Measurements from ENCODE around the gene VCAN. TPM values are rescaled to one million over a fixed set of nuclear protein-coding genes. Genes with fewer than 3 reads are reported as not detected.

The VCAN gene
- polyA plus RNA-seq, 3 donors = 304 to 351 (median 347) TPM

DNA sequence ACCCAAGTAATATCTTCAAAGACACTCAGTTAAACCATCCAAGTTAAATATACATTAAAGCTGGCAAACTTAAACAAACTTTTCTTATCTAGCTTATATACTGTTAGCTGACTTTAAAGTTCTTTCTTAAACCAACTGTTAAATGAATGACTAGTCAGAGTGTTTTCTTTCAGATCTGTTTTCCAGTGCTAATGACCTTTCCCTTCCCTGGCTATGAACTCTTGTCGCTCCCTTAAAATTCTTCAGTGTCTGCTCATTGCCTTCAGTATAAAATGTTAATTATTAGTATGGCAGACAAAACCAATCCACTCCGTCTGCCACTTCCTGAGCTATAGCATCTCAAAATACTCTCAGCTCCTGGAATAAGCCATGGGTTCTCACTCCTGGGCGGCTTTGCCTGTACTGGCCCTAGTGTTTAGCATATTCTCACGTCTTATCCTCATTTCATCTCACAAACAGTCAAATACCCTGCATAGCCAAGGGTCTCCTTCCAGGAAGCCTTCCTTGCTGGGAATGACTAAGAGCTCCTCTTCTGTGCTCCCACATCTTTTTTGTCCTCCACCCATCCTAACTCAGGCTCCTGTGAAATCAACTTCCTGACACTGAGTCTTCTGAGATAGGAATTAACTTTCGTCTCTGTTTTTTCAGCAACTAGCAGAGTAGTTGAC, 87.7 kb downstream of the VCAN start:
- no peak for DNase-seq (ENCODE audit: low read depth in 3 of 3, low spot score in 2 of 3)

DNA sequence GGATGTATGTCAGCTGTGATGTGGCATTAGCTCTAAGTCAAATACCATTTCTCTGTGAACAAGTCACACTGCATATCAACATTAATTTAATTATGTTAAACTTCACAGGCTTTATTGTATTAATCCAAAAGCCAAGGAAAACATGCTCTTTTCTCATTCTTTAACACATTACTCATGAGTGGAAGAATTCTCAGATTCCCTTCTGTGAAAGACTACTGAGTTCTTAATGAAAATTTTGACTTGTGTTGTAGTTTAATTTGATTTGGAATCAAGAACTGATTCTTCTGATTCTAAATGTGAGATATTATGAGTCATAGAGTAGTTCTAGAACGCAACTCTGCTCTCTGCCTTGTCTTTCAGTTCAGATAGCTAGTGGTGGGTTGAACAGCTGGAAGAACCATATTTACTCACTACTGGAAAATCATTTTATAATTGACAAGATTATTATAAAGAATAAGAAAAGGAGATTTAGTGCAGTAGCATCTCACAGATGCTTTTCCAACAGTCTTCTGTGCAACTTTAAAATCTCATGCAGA, 90.6 kb downstream of the VCAN start:
- DNase-seq (ENCODE audit: low read depth in 3 of 3, low spot score in 2 of 3) = no peak

DNA sequence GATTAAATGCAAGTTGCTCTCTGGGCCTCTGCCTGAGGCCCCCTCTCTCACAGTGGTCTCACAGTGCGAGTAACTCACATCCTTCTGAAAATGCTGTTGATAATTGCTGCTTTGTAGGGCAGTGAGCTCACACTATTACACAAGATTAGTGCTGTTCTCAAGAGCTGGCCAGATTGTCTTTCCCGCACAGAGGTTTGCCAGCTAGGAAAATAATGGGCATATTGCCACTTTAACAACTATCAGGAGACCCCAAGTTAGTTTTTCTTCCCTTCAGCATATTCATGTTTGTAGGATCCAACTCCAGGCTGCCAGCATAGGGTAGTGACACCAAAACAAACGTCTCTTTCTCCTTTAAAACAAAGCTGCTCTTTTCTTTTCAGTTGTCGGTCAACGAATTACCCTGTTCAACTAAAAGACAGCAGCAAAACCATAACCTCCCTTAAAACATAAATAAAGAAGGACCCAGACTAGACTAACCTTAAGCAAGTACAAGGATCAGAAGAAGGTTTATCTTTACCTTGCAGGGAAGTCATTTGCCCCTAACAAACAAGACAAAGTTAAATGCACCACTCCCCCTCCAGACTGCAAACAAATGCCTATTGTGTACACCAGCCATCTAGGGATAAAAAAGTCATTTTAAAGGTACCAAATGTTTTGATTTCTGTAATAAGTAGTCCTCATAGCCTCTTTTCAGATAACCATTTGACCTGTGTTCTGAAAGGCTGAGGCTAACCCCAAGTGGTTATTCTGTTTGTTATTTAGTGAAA, 91.4 kb downstream of the VCAN start:
- no peak for DNase-seq (ENCODE audit: low read depth in 3 of 3, low spot score in 2 of 3)

DNA sequence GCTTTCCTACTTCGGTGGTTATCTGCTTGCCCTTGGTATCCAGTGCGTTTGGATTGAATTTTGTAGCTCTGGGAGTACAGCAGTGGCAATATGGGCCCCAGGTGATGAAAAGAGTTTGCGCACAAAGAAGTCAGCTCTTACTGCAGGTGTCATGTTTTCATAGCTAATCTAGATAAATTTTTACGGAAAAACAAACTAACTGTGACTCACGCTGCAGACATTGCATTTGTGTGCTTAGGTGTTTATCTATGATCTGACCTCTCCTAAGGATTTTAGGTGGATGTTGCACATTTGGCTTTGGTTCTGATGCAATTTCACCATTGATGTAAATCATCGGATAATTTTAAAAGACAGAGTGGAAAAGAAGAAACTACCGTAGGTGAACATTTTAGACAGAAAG, 92.1 kb downstream of the VCAN start:
- DNase-seq (ENCODE audit: low read depth in 3 of 3, low spot score in 2 of 3) = no peak

DNA sequence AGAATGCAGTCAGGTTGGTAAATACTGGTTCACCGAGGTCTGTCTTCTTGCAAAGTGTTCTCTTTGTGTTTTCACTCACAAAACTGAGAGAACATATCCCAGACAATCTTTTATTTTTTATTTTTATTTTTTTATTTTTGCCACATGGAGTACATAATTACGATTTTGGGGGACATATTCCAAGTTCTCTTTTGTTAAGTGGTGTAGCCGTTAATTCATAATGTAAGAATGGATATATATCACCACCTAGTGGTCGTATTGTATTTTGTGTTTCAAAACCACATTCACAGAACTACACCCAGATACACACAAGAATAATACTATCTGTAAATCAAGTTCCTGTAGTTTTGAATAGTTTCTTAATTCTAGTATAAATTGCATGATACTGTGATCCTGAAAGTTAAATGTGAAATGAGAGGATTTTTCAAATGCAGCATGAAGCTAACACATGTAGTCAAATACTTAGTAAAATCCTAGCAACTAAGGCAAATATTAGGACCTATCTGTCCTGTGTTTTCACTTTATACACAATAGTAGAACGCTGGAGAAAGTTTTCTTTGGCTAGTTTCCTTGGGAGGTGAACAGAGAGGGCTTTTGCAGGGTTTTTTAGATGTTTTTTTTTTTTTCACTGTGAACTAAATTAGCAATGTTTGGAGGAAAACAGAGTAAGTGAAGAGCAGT, 92.7 kb downstream of the VCAN start:
- DNase-seq (ENCODE audit: low read depth in 3 of 3, low spot score in 2 of 3) = peak in 2 of 3 donors; percentile 36 to 45

DNA sequence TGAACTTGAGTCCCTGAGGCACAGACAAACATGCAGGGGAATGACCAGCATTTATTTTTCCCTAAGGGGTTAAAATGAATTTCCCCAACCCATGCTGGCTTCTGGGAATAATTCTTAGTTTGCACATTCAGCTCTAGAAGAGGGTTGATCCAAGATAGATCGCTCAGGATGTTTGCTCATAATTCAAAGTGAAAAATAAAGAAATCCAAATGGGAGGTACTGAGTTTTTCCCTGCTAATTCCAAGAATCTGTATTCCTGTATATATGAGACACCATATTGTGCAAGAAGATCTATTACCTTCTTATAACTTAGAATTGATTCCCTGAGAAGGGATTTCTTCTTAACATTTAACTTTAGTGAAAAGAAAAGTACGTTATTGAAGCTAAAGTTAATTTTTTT, 96.2 kb downstream of the VCAN start:
- no peak for DNase-seq (ENCODE audit: low read depth in 3 of 3, low spot score in 2 of 3)

DNA sequence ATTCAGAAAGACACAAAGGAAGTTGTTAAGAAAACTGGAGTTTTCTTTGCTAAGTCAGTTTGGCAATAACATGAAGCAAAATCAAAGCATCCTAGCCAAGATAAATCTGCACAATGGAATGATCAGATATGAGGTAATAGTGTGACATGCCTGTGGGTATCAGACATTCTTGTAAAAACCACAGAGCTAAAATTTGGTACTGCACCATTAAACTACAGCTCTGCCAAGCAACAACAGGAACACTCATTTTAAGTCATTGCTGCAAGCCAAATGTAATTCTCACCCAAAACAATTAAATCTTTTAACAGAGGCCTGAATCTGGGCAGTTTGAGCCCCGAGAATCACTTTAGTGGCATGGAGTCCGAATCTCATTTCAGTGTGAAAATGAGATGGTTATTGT, 96.6 kb downstream of the VCAN start:
- no peak for DNase-seq (ENCODE audit: low read depth in 3 of 3, low spot score in 2 of 3)

DNA sequence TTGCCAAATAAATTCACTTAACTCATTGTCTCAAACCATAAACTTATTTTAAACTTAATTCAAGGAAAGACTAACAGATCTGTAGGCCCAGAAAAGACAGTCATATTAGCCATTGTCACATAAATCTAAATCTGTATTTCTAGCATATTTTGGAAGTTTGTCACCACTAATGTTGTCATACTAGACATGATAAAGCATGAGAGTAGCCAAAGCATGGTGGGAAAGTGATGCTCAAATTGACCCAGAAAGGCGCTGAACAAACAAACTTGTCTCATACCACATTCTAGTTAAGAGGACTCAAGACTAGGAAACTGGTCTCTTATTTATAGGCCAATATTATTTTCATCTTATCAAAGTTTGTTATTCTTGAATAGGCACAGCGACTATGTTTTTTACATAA, 99.4 kb downstream of the VCAN start:
- no peak for DNase-seq (ENCODE audit: low read depth in 3 of 3, low spot score in 2 of 3)

DNA sequence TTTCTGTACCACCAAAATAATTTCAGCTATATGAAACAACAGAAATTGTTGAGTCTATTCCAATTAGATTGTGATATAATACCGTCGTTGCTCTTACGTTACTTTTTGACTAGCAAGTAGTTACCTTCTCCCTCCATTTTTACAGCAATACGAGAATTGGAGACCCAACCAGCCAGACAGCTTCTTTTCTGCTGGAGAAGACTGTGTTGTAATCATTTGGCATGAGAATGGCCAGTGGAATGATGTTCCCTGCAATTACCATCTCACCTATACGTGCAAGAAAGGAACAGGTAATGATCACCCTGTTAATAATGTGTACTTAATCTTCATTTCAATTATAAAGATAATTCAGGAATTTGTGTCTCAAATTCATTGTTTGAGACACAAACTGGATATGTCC, 100.7 kb downstream of the VCAN start:
- DNase-seq (ENCODE audit: low read depth in 3 of 3, low spot score in 2 of 3) = no peak

DNA sequence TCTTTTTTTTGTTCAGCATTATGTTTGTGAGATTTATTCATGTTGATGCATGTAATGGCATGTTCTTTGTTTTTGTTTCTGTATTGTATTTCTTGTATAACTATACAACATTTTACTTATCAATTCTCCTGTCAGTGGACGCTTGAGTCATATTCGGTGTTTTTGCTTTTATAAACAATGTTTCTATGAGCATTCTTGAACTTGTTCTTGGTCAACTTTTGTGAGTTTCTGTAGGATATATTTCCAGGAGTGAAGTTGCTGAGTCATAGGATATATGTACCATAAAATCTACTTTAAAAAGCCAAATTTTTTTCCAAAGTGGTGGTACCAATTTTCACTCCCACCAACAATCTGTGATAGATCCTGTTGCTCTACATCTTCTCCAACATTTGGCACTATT, 104.8 kb downstream of the VCAN start:
- DNase-seq (ENCODE audit: low read depth in 3 of 3, low spot score in 2 of 3) = no peak

DNA sequence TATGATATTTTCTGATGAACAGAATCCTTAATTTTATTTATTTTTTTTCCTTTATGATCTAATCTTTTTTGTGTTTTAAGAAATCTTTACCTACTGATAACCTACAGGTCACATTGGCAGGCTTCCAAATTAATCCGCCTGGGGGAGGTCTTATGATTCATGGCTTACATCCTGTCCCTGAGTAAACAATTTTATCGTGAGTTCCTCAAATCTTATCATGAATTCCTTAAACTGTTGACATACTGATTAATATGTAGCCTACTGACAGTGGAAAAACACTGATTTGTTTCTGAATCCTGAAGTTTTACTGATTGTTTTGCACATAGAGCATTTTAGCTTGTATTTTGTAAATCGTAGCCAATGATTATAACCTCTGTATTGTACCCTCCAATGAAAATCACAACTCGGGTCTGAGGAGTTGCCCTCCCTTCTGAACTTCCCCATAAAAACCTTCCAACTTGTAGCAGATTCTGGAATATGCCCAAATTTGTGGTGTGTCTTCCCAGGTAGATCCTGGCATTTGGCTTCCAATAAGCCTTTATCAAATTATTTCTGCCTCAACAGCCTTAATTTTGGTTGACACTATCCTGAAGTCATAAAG, 105.6 kb downstream of the VCAN start:
- DNase-seq (ENCODE audit: low read depth in 3 of 3, low spot score in 2 of 3) = no peak

DNA sequence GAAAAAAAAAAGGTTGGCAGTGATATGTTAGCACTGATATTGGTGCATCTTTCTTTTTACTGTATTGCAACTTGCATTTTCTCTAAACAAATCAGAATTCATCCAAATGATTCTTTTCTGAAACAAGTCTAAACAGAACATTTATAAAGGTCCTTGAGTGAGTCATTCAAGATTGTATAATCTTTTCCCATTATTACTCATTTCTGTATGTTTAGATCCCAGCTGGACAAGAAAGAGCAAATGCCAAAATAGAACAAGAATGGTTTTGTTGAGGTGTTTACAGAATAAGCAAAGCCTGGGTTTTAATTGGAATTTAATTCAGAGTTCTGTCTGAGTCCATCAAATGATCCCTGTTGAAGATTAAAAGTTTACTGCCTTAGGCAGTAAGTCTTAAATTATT, 112.3 kb downstream of the VCAN start:
- no peak for DNase-seq (ENCODE audit: low read depth in 3 of 3, low spot score in 2 of 3)

DNA sequence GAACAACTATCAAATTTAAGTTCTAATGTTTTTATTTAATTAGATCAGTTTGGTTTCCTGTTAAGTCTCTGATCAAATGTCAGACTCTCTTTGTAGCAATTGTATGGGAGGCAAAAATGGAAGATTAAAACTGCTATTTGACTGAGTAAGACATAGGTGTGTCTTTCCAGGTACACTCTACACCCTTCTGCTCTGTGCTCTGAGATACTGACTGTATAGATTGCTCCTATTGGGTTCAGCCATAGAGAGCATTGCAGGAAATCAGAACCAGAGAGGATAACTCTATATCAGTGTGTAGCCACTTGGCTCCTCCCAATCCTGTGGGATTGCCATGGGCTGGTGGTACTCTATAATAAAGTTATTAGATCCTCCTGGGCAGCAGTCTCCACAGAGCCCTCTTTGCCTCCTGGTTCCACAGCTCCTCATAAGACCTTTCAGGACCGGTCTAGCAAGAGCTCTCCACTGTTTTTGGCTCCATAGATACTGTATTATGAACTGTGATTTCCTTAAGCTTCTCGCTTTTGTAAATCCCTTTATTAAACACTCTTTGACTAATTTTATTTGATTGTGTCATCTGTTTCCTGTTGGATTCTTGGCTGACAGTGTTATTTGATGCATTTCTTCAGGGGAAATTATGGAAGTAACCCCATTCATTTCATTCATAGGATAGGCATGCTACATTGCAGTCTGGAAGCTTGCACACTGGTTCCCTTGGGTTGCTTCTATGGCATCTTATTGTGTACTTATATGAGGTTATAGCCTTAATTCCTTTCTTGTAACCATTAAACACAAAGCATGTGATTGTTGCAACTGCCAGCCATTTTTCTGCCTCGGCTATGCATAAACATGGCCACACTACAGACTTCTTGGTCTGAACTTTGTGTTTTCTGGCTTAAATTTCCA, 115.6 kb downstream of the VCAN start:
- DNase-seq (ENCODE audit: low read depth in 3 of 3, low spot score in 2 of 3) = no peak

DNA sequence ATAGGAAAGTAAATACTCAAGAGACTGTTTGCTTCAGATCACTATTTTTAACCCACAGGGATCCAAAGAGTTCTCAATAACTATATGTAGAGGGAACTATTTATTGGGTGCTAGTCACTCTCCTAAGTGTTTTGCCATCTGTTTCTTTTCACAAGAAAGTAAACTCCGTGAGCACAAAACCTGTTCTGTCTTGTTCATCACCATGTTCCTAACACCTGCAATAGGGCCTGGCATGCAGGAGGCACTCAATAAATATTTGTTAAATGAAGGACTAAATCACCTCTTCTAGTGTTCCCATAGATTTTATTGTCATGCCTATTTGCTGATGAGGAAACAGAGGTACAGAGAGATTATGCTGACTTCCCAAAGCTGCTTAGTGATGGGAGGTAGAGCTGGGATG, 118.2 kb downstream of the VCAN start:
- no peak for DNase-seq (ENCODE audit: low read depth in 3 of 3, low spot score in 2 of 3)

DNA sequence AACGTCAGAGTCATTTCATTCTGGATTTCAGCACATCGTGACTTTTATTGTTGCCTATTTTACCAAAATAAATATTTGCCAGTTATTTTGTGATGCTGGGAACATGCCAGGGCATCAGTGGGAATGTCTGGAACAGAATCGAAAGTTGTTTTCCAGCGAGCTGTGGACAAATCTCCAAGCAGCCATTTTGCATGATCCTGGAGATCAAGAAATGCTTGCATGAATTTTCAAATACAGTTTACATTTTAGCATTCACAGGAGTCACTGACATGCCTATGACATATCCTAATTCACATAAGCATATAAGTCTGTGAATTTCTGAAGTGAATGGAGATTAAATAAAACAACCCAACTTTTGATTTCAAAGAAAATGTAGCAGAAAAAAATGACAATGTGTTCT, 119.4 kb downstream of the VCAN start:
- DNase-seq (ENCODE audit: low read depth in 3 of 3, low spot score in 2 of 3) = no peak

DNA sequence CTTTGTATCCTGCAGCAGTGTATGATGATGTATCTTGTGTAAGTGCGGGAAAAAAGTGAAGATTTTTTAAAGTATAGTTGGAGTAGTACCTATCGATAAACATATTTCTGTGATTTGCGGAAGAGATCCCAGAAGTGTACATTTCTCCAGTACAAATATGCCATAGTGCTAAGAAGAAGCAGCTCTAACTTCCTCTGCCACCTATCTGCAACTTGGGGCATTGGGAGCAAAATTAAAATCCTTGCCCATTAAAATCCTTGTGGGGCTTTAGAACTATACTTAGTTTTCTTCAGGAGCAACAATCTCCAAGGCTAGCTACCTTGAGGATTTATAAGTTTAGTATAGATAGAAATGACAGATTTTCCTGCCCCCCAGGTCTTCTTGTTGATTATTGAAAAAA, 123.7 kb downstream of the VCAN start:
- DNase-seq (ENCODE audit: low read depth in 3 of 3, low spot score in 2 of 3) = no peak

DNA sequence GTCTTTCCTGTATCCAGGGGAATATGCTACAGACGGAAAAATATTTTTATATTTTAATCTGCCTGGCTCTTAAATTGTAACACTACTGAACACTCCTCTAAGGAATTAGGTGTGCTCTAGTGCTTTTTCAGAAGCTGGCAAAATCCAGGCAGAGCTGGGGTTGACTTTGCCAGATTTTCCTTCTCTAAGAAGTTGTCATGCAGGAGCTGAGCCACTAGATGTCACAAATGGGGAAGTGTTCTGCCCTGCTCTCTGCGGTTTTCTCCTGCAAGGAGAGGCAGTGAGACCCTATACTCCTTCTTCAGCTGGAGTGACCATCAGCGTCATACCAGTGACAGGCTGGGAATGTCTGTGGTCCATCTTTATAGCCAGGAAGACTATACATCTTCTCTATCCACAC, 136.6 kb downstream of the VCAN start:
- DNase-seq (ENCODE audit: low read depth in 3 of 3, low spot score in 2 of 3) = peak in 2 of 3 donors; percentile 15 to 23

DNA sequence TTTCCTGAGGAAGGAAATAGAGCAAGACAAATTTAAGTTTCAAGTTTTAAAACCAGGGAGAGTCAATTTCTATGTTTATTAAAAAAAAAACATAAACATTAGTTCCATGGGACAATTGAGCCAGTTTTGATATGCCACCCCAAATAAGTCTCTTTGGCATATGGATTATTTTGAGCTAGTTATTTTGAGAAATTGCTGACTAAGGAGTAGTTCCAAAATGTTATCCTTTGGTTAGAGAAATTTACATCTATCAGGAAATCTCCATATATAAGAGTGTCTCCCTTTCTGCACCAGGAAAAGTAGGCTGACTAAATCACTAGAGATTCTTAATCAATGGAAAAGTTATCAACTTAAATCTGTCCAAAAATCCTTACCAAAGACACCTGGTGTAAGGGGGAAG, 143.3 kb downstream of the VCAN start:
- no peak for DNase-seq (ENCODE audit: low read depth in 3 of 3, low spot score in 2 of 3)

DNA sequence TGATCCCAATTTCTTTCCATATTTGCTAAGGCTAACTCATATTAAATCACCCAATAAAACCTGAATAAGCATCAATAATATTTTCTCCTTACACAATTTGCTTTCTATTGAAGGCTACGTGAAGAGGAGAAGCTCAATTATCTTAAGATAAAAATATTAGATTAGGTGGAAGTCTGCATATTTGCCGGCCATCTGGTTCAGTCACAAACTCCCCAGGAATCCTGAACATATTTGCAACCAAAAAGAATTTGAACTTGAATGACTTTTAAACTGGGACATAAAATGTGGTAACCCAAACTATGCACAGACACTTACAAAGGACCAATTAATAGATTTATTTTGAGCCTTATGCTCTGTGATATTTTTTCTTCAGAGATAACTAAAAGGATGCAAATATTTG, 156.8 kb downstream of the VCAN start:
- no peak for DNase-seq (ENCODE audit: low read depth in 3 of 3, low spot score in 2 of 3)
